WTC11 (cell line): ENCODE measurements around the gene FMN2. TPM values are rescaled to one million over a fixed set of nuclear protein-coding genes. Genes with fewer than 3 reads are reported as not detected.

ENCODE experiments used
- ATAC-seq: fragments of 200-7000 bp; cut with Tn5 transposase; 2 replicates; pipeline ENCODE4 v1.10.0; 2021; ENCODE audit warnings: mild to moderate bottlenecking, moderate library complexity
- CTCF ChIA-PET: fragments of 300-600 bp; sonication (Branson Sonifier 250); formaldehyde crosslinking; loops from one replicate; lab custom pipeline; 2021; ENCODE audit warnings: antibody characterized with exemption; lab: Charles Lee
- POLR2A ChIA-PET: fragments of 350-600 bp; sonication (Branson Sonifier 250); formaldehyde crosslinking; loops from one replicate; lab custom pipeline; 2021; ENCODE audit warnings: antibody characterized with exemption; lab: Charles Lee
- DNase-seq: peaks from one replicate; pipeline ENCODE4 v3.0.0; 2021; ENCODE audit warnings: low spot score
- H3K27ac Mint-ChIP-seq: 2 replicates; pipeline ENCODE4 v1.8.0; 2021; ENCODE audit warnings: mixed read lengths
- H3K27me3 Mint-ChIP-seq: 2 replicates; pipeline ENCODE4 v1.8.0; 2021; ENCODE audit warnings: low read depth, mild to moderate bottlenecking, moderate library complexity, mixed read lengths
- H3K36me3 Mint-ChIP-seq: 2 replicates; pipeline ENCODE4 v1.8.0; 2021; ENCODE audit warnings: mixed read lengths
- H3K4me1 Mint-ChIP-seq: 2 replicates; pipeline ENCODE4 v1.8.0; 2022; ENCODE audit warnings: mixed read lengths
- H3K4me3 Mint-ChIP-seq: 2 replicates; pipeline ENCODE4 v1.8.0; 2021; ENCODE audit warnings: mild to moderate bottlenecking, moderate library complexity, mixed read lengths
- H3K9me3 Mint-ChIP-seq: 2 replicates; pipeline ENCODE4 v1.8.0; 2021; ENCODE audit warnings: mixed read lengths
- AFF4 ChIP-seq: sonication (generic); formaldehyde crosslinking; IDR thresholded peaks from 2 replicates; pipeline ENCODE4 v1.8.1; 2023; ENCODE audit warnings: mild to moderate bottlenecking, missing genetic modification reagents, borderline replicate concordance
- HMGXB4 ChIP-seq: sonication (generic); formaldehyde crosslinking; IDR thresholded peaks from 2 replicates; pipeline ENCODE4 v1.8.1; 2023; ENCODE audit warnings: mild to moderate bottlenecking, moderate library complexity, missing genetic modification reagents
- JAZF1 ChIP-seq: fragments of 250-450 bp; sonication (Bioruptor Pico); IDR thresholded peaks from 2 replicates; pipeline ENCODE4 v1.9.0; 2021; ENCODE audit warnings: moderate library complexity, mild to moderate bottlenecking, inconsistent platforms
- JUN ChIP-seq: sonication (generic); formaldehyde crosslinking; IDR thresholded peaks from 2 replicates; pipeline ENCODE4 v1.8.0; 2023; ENCODE audit warnings: mild to moderate bottlenecking, missing genetic modification reagents
- NFATC4 ChIP-seq: fragments of 250-450 bp; sonication (Bioruptor Pico); IDR thresholded peaks from 2 replicates; pipeline ENCODE4 v1.9.0; 2021; ENCODE audit warnings: mild to moderate bottlenecking
- PRDM15 ChIP-seq: sonication (generic); formaldehyde crosslinking; IDR thresholded peaks from 2 replicates; pipeline ENCODE4 v1.8.0; 2022; ENCODE audit warnings: missing genetic modification reagents
- SOX15 ChIP-seq: fragments of 250-450 bp; sonication (Bioruptor Pico); IDR thresholded peaks from 2 replicates; pipeline ENCODE4 v1.9.0; 2021; ENCODE audit warnings: mild to moderate bottlenecking
- TEAD4 ChIP-seq: sonication (generic); formaldehyde crosslinking; IDR thresholded peaks from 2 replicates; pipeline ENCODE4 v1.8.0; 2022; ENCODE audit warnings: mild to moderate bottlenecking, missing genetic modification reagents
- TP53 ChIP-seq: sonication (generic); formaldehyde crosslinking; IDR thresholded peaks from 2 replicates; pipeline ENCODE4 v1.8.1; 2023; ENCODE audit warnings: mild to moderate bottlenecking, missing genetic modification reagents
- total RNA-seq: library from RNA; stranded (reverse); gene quantifications from 3 replicates; pipeline ENCODE4 v1.2.3, GENCODE V29; 2021
- TF ChIP-seq, protein P1 (sequence below): sonication (generic); formaldehyde crosslinking; IDR thresholded peaks from 2 replicates; pipeline ENCODE4 v1.8.0; 2023; ENCODE audit warnings: missing genetic modification reagents
- TF ChIP-seq, protein P2 (sequence below): fragments of 250-450 bp; sonication (Bioruptor Pico); IDR thresholded peaks from 2 replicates; pipeline ENCODE4 v1.9.0; 2021; ENCODE audit warnings: moderate library complexity, mild to moderate bottlenecking, inconsistent platforms, borderline replicate concordance
- TF ChIP-seq, protein P3 (sequence below): sonication (generic); formaldehyde crosslinking; IDR thresholded peaks from 2 replicates; pipeline ENCODE4 v1.8.1; 2022; ENCODE audit warnings: low read depth, missing genetic modification reagents, borderline replicate concordance
- TF ChIP-seq, protein P4 (sequence below): sonication (generic); formaldehyde crosslinking; IDR thresholded peaks from 2 replicates; pipeline ENCODE4 v1.8.1; 2023; ENCODE audit warnings: mild to moderate bottlenecking, missing genetic modification reagents
- TF ChIP-seq, protein P5 (sequence below): sonication (generic); formaldehyde crosslinking; conservative IDR thresholded peaks from 2 replicates; pipeline ENCODE4 v1.8.1; 2022; ENCODE audit warnings: mild to moderate bottlenecking, missing genetic modification reagents
- TF ChIP-seq, protein P6 (sequence below): sonication (generic); formaldehyde crosslinking; IDR thresholded peaks from 2 replicates; pipeline ENCODE4 v1.8.1; 2022; ENCODE audit warnings: mild to moderate bottlenecking, moderate library complexity, missing genetic modification reagents

Gene FMN2
- total RNA-seq, 1 experiment from 2014 or later: 1.8 TPM

DNA sequence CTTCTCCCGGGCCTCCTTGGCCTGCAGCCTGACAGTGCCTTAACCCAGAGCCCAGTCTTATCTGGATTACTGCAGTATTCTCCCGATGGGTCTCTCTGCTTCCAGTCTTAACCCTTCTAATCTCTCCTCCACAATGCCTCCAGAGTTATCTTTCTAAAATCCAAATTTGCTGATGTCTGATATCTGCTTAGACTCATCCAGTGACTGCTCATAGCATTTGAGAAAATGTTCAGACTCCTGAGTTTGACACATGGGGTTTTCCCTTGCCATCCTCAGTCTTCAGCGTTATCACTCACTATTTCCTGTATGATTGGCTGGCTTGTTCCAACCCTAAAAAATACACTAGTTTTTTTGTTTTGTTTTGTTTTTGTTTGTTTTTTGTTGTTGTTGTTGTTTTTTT is 102.0 kb downstream of the FMN2 start:
- Mint-ChIP-seq H3K36me3 (no peaks in the 10 kb centered on the region), H3K4me3 (no peak overlapping the region), H3K27me3 (no peaks in the 10 kb centered on the region), H3K9me3 (no peaks in the 10 kb centered on the region), H3K27ac (no peak overlapping the region), H3K4me1 (peaks cover 3% of the 10 kb centered on the region; the same call in 1 of the 2 replicates)
- DNase-seq (no peak), ATAC-seq (no peak)
- ChIA-PET POLR2A (no interaction called here), CTCF (no interaction called here)
- TF ChIP-seq SOX15 (CRISPR knock-in tag): no peak
- TF ChIP-seq, protein P1, sequence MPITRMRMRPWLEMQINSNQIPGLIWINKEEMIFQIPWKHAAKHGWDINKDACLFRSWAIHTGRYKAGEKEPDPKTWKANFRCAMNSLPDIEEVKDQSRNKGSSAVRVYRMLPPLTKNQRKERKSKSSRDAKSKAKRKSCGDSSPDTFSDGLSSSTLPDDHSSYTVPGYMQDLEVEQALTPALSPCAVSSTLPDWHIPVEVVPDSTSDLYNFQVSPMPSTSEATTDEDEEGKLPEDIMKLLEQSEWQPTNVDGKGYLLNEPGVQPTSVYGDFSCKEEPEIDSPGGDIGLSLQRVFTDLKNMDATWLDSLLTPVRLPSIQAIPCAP (CRISPR knock-in tag): no peak
- no peak for TF ChIP-seq TP53
- TF ChIP-seq, protein P2, sequence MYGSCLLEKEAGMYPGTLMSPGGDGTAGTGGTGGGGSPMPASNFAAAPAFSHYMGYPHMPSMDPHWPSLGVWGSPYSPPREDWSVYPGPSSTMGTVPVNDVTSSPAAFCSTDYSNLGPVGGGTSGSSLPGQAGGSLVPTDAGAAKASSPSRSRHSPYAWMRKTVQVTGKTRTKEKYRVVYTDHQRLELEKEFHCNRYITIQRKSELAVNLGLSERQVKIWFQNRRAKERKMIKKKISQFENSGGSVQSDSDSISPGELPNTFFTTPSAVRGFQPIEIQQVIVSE (CRISPR knock-in tag): no peak
- TF ChIP-seq, protein P3, sequence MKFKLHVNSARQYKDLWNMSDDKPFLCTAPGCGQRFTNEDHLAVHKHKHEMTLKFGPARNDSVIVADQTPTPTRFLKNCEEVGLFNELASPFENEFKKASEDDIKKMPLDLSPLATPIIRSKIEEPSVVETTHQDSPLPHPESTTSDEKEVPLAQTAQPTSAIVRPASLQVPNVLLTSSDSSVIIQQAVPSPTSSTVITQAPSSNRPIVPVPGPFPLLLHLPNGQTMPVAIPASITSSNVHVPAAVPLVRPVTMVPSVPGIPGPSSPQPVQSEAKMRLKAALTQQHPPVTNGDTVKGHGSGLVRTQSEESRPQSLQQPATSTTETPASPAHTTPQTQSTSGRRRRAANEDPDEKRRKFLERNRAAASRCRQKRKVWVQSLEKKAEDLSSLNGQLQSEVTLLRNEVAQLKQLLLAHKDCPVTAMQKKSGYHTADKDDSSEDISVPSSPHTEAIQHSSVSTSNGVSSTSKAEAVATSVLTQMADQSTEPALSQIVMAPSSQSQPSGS (CRISPR knock-in tag): no peak
- no peak for TF ChIP-seq AFF4 (CRISPR knock-in tag)
- no peak for TF ChIP-seq TEAD4 (CRISPR knock-in tag)
- TF ChIP-seq HMGXB4: no peak
- no peak for TF ChIP-seq JAZF1
- TF ChIP-seq, protein P4, sequence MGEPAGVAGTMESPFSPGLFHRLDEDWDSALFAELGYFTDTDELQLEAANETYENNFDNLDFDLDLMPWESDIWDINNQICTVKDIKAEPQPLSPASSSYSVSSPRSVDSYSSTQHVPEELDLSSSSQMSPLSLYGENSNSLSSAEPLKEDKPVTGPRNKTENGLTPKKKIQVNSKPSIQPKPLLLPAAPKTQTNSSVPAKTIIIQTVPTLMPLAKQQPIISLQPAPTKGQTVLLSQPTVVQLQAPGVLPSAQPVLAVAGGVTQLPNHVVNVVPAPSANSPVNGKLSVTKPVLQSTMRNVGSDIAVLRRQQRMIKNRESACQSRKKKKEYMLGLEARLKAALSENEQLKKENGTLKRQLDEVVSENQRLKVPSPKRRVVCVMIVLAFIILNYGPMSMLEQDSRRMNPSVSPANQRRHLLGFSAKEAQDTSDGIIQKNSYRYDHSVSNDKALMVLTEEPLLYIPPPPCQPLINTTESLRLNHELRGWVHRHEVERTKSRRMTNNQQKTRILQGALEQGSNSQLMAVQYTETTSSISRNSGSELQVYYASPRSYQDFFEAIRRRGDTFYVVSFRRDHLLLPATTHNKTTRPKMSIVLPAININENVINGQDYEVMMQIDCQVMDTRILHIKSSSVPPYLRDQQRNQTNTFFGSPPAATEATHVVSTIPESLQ (CRISPR knock-in tag): no peak
- TF ChIP-seq JUN (CRISPR knock-in tag): no peak
- TF ChIP-seq, protein P5, sequence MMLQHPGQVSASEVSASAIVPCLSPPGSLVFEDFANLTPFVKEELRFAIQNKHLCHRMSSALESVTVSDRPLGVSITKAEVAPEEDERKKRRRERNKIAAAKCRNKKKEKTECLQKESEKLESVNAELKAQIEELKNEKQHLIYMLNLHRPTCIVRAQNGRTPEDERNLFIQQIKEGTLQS: no peak
- TF ChIP-seq PRDM15 (CRISPR knock-in tag): no peak
- TF ChIP-seq, protein P6, sequence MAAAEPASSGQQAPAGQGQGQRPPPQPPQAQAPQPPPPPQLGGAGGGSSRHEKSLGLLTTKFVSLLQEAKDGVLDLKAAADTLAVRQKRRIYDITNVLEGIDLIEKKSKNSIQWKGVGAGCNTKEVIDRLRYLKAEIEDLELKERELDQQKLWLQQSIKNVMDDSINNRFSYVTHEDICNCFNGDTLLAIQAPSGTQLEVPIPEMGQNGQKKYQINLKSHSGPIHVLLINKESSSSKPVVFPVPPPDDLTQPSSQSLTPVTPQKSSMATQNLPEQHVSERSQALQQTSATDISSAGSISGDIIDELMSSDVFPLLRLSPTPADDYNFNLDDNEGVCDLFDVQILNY (CRISPR knock-in tag): no peak
- no peak for TF ChIP-seq NFATC4 (CRISPR knock-in tag)
